K562 (cell line): ENCODE measurements around the gene KIAA0319L. TPM values are rescaled to one million over a fixed set of nuclear protein-coding genes. Genes with fewer than 3 reads are reported as not detected.

Experiments
- FOXK2 ChIP-seq, 2 experiments: fragments of 450-650 bp; IDR thresholded peaks in 1 of 2; conservative IDR thresholded peaks in 1 of 2; 2 replicates each; pipeline ENCODE4 v1.6.1; 2016; ENCODE audit warnings: low read depth in 2 of 2, mild to moderate bottlenecking in 1 of 2
- SMARCB1 ChIP-seq: IDR thresholded peaks from 2 replicates; pipeline ENCODE4 v1.6.1; 2011; ENCODE audit warnings: improper control_type of control experiment, low read depth; ENCODE audit not compliant: insufficient read length
- ZNF354B ChIP-seq: fragments of 250-450 bp; sonication (Bioruptor Pico); IDR thresholded peaks from 2 replicates; pipeline ENCODE4 v1.4.0; 2020
- polyA plus RNA-seq, 8 experiments: library from polyadenylated mRNA; depleted of rRNA in 4 of 8; stranded (reverse) in 5 of 8; unstranded in 3 of 8; fragments of >200 nt; fragmentation: Nextera tagmentation in 2 of 8; fragmentation: Illumina TruSeq in 1 of 8; extraction: Ambion mirVana in 2 of 8; extraction: Trizol in 1 of 8; gene quantifications; 2 replicates each; pipeline versions ENCODE4 v1.2.1 to v1.2.3, GENCODE V29; 2011 to 2014; ENCODE audit warnings: inconsistent platforms in 1 of 8, missing spikeins in 1 of 8
- total RNA-seq, 7 experiments: library from RNA; depleted of rRNA in 6 of 7; stranded (reverse); fragments of >200 nt in 6 of 7; fragmentation: Illumina TruSeq in 2 of 7; extraction: Trizol in 2 of 7; gene quantifications; 2 replicates each; pipeline versions ENCODE4 v1.2.1 to v1.2.3, GENCODE V29; 2011 to 2021; ENCODE audit warnings: low replicate concordance in 1 of 7
- TF ChIP-seq, protein P1 (sequence below), 2 experiments: fragments of 450-650 bp in 1 of 2; sonication (generic) in 1 of 2; formaldehyde crosslinking in 1 of 2; IDR thresholded peaks; 2 replicates each; pipeline versions ENCODE4 v1.7.1 to v1.9.0; 2016 to 2022; ENCODE audit warnings: inconsistent platforms in 1 of 2, mild to moderate bottlenecking in 1 of 2, missing genetic modification reagents in 1 of 2
- TF ChIP-seq, protein P2 (sequence below), 3 experiments: fragments of 200-800 bp in 1 of 3; sonication (Bioruptor generic) in 1 of 3; sonication (generic) in 1 of 3; formaldehyde crosslinking in 1 of 3; IDR thresholded peaks; 2 replicates each; pipeline versions ENCODE4 v1.6.1 to v1.8.0; 2016 to 2022; ENCODE audit warnings: mild to moderate bottlenecking in 2 of 3, missing compliant biosample characterization in 2 of 3, missing genetic modification characterization in 2 of 3, missing genetic modification reagents in 1 of 3
- TF ChIP-seq, protein P3 (sequence below): fragments of 450-650 bp; formaldehyde crosslinking; IDR thresholded peaks from 2 replicates; pipeline ENCODE4 v1.4.0; 2022; ENCODE audit warnings: missing genetic modification characterization
- TF ChIP-seq, protein P4 (sequence below): fragments of 250-450 bp; sonication (Bioruptor Pico); IDR thresholded peaks from 2 replicates; pipeline ENCODE4 v1.8.0; 2021; ENCODE audit warnings: moderate library complexity, mild to moderate bottlenecking, inconsistent platforms
- TF ChIP-seq, protein P5 (sequence below): fragments of 150-350 bp; conservative IDR thresholded peaks from 2 replicates; pipeline ENCODE4 v1.6.1; 2014; ENCODE audit warnings: low read length

The KIAA0319L gene
- total and polyA plus RNA-seq, 9 of the 15 experiments (the other 6 are each of a cell fraction or from before 2014, with no cell fraction given): 2.4 to 51.7 (median 27.4) TPM

DNA sequence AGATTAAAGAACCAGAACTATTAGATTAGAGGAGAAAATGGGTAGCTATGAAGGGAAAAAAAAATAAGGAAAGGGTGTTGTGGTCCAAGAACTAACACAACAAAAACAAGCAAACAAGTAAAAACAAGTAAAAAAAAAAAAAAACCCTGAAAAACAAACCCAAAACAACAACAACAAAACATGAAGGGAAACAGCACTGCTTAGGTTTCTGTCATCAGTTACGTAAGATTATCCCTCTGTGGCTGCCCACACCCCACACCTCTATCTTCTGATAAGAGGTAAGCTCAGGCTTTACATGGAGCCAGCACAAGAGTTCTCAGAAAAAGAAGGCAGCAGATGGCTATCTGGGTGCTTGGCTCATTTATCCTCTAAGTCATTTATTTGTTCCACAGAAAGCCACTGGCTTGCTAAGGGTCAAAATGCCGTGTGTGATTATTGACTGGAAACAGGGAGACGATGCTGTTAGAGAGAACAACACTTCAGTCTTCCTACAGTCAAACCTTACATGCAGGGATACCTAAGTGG, 57.5 kb downstream of the KIAA0319L start (continued):
- TF ChIP-seq, protein P1, sequence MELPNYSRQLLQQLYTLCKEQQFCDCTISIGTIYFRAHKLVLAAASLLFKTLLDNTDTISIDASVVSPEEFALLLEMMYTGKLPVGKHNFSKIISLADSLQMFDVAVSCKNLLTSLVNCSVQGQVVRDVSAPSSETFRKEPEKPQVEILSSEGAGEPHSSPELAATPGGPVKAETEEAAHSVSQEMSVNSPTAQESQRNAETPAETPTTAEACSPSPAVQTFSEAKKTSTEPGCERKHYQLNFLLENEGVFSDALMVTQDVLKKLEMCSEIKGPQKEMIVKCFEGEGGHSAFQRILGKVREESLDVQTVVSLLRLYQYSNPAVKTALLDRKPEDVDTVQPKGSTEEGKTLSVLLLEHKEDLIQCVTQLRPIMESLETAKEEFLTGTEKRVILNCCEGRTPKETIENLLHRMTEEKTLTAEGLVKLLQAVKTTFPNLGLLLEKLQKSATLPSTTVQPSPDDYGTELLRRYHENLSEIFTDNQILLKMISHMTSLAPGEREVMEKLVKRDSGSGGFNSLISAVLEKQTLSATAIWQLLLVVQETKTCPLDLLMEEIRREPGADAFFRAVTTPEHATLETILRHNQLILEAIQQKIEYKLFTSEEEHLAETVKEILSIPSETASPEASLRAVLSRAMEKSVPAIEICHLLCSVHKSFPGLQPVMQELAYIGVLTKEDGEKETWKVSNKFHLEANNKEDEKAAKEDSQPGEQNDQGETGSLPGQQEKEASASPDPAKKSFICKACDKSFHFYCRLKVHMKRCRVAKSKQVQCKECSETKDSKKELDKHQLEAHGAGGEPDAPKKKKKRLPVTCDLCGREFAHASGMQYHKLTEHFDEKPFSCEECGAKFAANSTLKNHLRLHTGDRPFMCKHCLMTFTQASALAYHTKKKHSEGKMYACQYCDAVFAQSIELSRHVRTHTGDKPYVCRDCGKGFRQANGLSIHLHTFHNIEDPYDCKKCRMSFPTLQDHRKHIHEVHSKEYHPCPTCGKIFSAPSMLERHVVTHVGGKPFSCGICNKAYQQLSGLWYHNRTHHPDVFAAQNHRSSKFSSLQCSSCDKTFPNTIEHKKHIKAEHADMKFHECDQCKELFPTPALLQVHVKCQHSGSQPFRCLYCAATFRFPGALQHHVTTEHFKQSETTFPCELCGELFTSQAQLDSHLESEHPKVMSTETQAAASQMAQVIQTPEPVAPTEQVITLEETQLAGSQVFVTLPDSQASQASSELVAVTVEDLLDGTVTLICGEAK (IDR thresholded peaks at IDR 0.05): peak; percentile 54; the same call in 1 of the 2 replicates
- TF ChIP-seq, protein P1 (CRISPR knock-in tag; IDR thresholded peaks at IDR 0.05): no peak
- TF ChIP-seq, protein P2, sequence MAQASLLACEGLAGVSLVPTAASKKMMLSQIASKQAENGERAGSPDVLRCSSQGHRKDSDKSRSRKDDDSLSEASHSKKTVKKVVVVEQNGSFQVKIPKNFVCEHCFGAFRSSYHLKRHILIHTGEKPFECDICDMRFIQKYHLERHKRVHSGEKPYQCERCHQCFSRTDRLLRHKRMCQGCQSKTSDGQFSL (CRISPR knock-in tag; IDR thresholded peaks at IDR 0.05): no peak
- TF ChIP-seq, protein P2 (tag; IDR thresholded peaks at IDR 0.05): no peak
- TF ChIP-seq, protein P3, sequence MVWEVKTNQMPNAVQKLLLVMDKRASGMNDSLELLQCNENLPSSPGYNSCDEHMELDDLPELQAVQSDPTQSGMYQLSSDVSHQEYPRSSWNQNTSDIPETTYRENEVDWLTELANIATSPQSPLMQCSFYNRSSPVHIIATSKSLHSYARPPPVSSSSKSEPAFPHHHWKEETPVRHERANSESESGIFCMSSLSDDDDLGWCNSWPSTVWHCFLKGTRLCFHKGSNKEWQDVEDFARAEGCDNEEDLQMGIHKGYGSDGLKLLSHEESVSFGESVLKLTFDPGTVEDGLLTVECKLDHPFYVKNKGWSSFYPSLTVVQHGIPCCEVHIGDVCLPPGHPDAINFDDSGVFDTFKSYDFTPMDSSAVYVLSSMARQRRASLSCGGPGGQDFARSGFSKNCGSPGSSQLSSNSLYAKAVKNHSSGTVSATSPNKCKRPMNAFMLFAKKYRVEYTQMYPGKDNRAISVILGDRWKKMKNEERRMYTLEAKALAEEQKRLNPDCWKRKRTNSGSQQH: peak; percentile 54; the same call in 1 of the 2 replicates
- TF ChIP-seq, protein P4, sequence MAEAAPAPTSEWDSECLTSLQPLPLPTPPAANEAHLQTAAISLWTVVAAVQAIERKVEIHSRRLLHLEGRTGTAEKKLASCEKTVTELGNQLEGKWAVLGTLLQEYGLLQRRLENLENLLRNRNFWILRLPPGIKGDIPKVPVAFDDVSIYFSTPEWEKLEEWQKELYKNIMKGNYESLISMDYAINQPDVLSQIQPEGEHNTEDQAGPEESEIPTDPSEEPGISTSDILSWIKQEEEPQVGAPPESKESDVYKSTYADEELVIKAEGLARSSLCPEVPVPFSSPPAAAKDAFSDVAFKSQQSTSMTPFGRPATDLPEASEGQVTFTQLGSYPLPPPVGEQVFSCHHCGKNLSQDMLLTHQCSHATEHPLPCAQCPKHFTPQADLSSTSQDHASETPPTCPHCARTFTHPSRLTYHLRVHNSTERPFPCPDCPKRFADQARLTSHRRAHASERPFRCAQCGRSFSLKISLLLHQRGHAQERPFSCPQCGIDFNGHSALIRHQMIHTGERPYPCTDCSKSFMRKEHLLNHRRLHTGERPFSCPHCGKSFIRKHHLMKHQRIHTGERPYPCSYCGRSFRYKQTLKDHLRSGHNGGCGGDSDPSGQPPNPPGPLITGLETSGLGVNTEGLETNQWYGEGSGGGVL (CRISPR knock-in tag): no peak
- TF ChIP-seq, protein P5, sequence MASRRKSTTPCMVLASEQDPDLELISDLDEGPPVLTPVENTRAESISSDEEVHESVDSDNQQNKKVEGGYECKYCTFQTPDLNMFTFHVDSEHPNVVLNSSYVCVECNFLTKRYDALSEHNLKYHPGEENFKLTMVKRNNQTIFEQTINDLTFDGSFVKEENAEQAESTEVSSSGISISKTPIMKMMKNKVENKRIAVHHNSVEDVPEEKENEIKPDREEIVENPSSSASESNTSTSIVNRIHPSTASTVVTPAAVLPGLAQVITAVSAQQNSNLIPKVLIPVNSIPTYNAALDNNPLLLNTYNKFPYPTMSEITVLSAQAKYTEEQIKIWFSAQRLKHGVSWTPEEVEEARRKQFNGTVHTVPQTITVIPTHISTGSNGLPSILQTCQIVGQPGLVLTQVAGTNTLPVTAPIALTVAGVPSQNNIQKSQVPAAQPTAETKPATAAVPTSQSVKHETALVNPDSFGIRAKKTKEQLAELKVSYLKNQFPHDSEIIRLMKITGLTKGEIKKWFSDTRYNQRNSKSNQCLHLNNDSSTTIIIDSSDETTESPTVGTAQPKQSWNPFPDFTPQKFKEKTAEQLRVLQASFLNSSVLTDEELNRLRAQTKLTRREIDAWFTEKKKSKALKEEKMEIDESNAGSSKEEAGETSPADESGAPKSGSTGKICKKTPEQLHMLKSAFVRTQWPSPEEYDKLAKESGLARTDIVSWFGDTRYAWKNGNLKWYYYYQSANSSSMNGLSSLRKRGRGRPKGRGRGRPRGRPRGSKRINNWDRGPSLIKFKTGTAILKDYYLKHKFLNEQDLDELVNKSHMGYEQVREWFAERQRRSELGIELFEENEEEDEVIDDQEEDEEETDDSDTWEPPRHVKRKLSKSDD: no peak
- TF ChIP-seq FOXK2 (conservative IDR thresholded peaks at IDR 0.05 in 1 of 2, IDR thresholded peaks at IDR 0.05 in 1 of 2; ENCODE audit: low read depth in 2 of 2) (peak; percentile 96 to 97), ZNF354B (CRISPR knock-in tag) (no peak), SMARCB1 (peak; percentile 68)
